Measurements from ENCODE around the gene CMIP. TPM values are rescaled to one million over a fixed set of nuclear protein-coding genes. Genes with fewer than 3 reads are reported as not detected.

Gene CMIP
- total RNA-seq, 1 experiment from 2014 or later = 63.7 TPM

- POLR2A ChIA-PET = interaction anchor here (0.6 kb wide), 1 partner anchor 329 kb away, joined by 3 read pairs; no protein-coding TSS in a partner anchor
- DNase-seq (ENCODE audit: low spot score) (no peak), ATAC-seq (no peak)
- Mint-ChIP-seq H3K4me1 (peaks cover 31% of the 10 kb centered on the region), H3K27me3 (ENCODE audit: low read depth) (no peaks in the 10 kb centered on the region), H3K36me3 (no peaks in the 10 kb centered on the region), H3K4me3 (no peak overlapping the region), H3K27ac (no peak overlapping the region; the same call in 1 of the 2 replicates), H3K9me3 (no peaks in the 10 kb centered on the region)
- no peak for TF ChIP-seq NFYB (CRISPR knock-in tag; conservative IDR thresholded peaks at IDR 0.05; ENCODE audit: low read depth)
- TF ChIP-seq MXD4 (CRISPR knock-in tag; IDR thresholded peaks at IDR 0.05; ENCODE audit: borderline replicate concordance) = no peak
- no peak for TF ChIP-seq ATF2 (CRISPR knock-in tag; IDR thresholded peaks at IDR 0.05; ENCODE audit: borderline replicate concordance, low read depth)
- no peak for TF ChIP-seq PREB (CRISPR knock-in tag; IDR thresholded peaks at IDR 0.05; ENCODE audit: borderline replicate concordance)
- no peak for TF ChIP-seq ZMAT4 (CRISPR knock-in tag; IDR thresholded peaks at IDR 0.05)
- no peak for TF ChIP-seq NFE2L1 (CRISPR knock-in tag; IDR thresholded peaks at IDR 0.05)
- TF ChIP-seq TEAD4 (CRISPR knock-in tag; IDR thresholded peaks at IDR 0.05) = no peak
- no peak for TF ChIP-seq JAZF1 (CRISPR knock-in tag; IDR thresholded peaks at IDR 0.05)
- TF ChIP-seq ZNF423 (CRISPR knock-in tag; IDR thresholded peaks at IDR 0.05) = no peak
- TF ChIP-seq IRF2 (CRISPR knock-in tag; IDR thresholded peaks at IDR 0.05; ENCODE audit: borderline replicate concordance, low read depth) = no peak
- no peak for TF ChIP-seq ETV6 (CRISPR knock-in tag; IDR thresholded peaks at IDR 0.05)
- no peak for TF ChIP-seq ARID4B (CRISPR knock-in tag; IDR thresholded peaks at IDR 0.05; ENCODE audit: borderline replicate concordance)
- no peak for TF ChIP-seq ZNF532 (CRISPR knock-in tag; IDR thresholded peaks at IDR 0.05; ENCODE audit: borderline replicate concordance)
- TF ChIP-seq GABPB1 (CRISPR knock-in tag; IDR thresholded peaks at IDR 0.05) = no peak
- CTCF ChIA-PET = no interaction called here
Observed at GRCh38 chr16:81535679-81536360, 91.2 kb downstream of the CMIP start.

All from WTC11 (cell line).